ENCODE data around the gene ZNF536.

GRCh38 chr19:30521937-30522336, 149.8 kb downstream of the ZNF536 start:
- TF ChIP-seq, protein P1, sequence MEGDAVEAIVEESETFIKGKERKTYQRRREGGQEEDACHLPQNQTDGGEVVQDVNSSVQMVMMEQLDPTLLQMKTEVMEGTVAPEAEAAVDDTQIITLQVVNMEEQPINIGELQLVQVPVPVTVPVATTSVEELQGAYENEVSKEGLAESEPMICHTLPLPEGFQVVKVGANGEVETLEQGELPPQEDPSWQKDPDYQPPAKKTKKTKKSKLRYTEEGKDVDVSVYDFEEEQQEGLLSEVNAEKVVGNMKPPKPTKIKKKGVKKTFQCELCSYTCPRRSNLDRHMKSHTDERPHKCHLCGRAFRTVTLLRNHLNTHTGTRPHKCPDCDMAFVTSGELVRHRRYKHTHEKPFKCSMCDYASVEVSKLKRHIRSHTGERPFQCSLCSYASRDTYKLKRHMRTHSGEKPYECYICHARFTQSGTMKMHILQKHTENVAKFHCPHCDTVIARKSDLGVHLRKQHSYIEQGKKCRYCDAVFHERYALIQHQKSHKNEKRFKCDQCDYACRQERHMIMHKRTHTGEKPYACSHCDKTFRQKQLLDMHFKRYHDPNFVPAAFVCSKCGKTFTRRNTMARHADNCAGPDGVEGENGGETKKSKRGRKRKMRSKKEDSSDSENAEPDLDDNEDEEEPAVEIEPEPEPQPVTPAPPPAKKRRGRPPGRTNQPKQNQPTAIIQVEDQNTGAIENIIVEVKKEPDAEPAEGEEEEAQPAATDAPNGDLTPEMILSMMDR (IDR thresholded peaks at IDR 0.05): no peak
- TF ChIP-seq POLR2AphosphoS5 (IDR thresholded peaks at IDR 0.05): no peak
